Gastrocnemius medialis (tissue), 4 donors: ENCODE measurements around the gene COX4I2.

Experiments
- POLR2A ChIP-seq, 2 donors: fragments of 450-650 bp; IDR thresholded peaks; one replicate each; pipeline ENCODE4 v1.6.1; 2017; ENCODE audit warnings: antibody characterized with exemption in 2 of 2, mild to moderate bottlenecking in 2 of 2, moderate library complexity in 2 of 2
- TF ChIP-seq, protein P1 (sequence below), 5 experiments: fragments of 450-650 bp in 3 of 5; fragments of 200-600 bp in 2 of 5; sonication (generic) in 2 of 5; IDR thresholded peaks in 4 of 5; conservative IDR thresholded peaks in 1 of 5; 1 replicate in 4 of 5; 2 replicates in 1 of 5; pipeline ENCODE4 v1.5.1; 2016 to 2019; ENCODE audit warnings: antibody characterized with exemption in 5 of 5, mild to moderate bottlenecking in 3 of 5, moderate library complexity in 3 of 5

DNA sequence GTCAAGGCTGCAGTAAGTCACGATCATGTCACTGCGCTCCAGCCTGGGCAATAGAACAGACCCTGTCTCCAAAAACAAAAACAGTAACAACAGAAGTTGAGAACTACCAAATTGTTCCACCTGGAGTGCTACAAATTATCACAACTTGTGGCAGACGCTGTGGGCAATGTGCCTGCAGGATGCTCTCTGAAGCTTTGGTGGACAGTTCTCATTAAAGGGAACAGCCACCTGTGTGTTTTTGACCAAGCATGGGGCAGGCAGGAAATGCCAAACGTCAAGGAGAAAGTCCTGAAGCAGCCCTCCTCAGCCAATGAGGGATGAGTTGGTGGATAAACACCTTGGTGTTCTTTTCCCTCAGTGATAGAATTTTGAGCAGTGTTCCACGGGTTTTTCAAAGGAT is 15.8 kb downstream of the COX4I2 start:
- TF ChIP-seq POLR2A (IDR thresholded peaks at IDR 0.05): no peak
- TF ChIP-seq, protein P1, sequence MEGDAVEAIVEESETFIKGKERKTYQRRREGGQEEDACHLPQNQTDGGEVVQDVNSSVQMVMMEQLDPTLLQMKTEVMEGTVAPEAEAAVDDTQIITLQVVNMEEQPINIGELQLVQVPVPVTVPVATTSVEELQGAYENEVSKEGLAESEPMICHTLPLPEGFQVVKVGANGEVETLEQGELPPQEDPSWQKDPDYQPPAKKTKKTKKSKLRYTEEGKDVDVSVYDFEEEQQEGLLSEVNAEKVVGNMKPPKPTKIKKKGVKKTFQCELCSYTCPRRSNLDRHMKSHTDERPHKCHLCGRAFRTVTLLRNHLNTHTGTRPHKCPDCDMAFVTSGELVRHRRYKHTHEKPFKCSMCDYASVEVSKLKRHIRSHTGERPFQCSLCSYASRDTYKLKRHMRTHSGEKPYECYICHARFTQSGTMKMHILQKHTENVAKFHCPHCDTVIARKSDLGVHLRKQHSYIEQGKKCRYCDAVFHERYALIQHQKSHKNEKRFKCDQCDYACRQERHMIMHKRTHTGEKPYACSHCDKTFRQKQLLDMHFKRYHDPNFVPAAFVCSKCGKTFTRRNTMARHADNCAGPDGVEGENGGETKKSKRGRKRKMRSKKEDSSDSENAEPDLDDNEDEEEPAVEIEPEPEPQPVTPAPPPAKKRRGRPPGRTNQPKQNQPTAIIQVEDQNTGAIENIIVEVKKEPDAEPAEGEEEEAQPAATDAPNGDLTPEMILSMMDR (IDR thresholded peaks at IDR 0.05 in 4 of 5, conservative IDR thresholded peaks at IDR 0.05 in 1 of 5): no peak
